SK-N-SH (cell line): Measurements from ENCODE around the gene CYP2S1.

ENCODE experiments used
- CHD2 ChIP-seq: fragments of 150-350 bp; IDR thresholded peaks from 2 replicates; pipeline ENCODE4 v1.6.1; 2018; ENCODE audit warnings: low read length; ENCODE audit not compliant: partially characterized antibody
- EP300 ChIP-seq, 2 experiments: IDR thresholded peaks; 2 replicates each; pipeline versions ENCODE4 v1.4.0 to v1.6.1; 2012; ENCODE audit warnings: borderline replicate concordance in 1 of 2, low read depth in 1 of 2, low read length in 1 of 2
- EZH2phosphoT487 ChIP-seq: fragments of 200-600 bp; sonication (generic); IDR thresholded peaks from 2 replicates; pipeline ENCODE4 v1.6.1; 2017; ENCODE audit warnings: low read depth, mixed run types, mild to moderate bottlenecking, antibody characterized with exemption, moderate library complexity, borderline replicate concordance
- JUND ChIP-seq: IDR thresholded peaks from 2 replicates; pipeline ENCODE4 v1.4.0; 2012
- POLR2AphosphoS5 ChIP-seq: IDR thresholded peaks from 2 replicates; pipeline ENCODE4 v1.6.1; 2012; ENCODE audit warnings: low read depth, low read length
- RAD21 ChIP-seq: IDR thresholded peaks from 2 replicates; pipeline ENCODE4 v1.6.1; 2012; ENCODE audit warnings: mild to moderate bottlenecking, low read length
- RCOR1 ChIP-seq: fragments of 150-350 bp; IDR thresholded peaks from 2 replicates; pipeline ENCODE4 v1.6.1; 2017; ENCODE audit warnings: antibody characterized with exemption, low read length
- TEAD4 ChIP-seq: IDR thresholded peaks from 2 replicates; pipeline ENCODE4 v1.4.0; 2012; ENCODE audit warnings: mild to moderate bottlenecking, borderline replicate concordance; ENCODE audit not compliant: insufficient read depth
- TF ChIP-seq, protein P1 (sequence below): fragments of 200-600 bp; sonication (generic); IDR thresholded peaks from 2 replicates; pipeline ENCODE4 v1.6.1; 2017; ENCODE audit warnings: antibody characterized with exemption, mild to moderate bottlenecking, moderate library complexity
- TF ChIP-seq, protein P2 (sequence below): IDR thresholded peaks from 2 replicates; pipeline ENCODE4 v1.4.0; 2012; ENCODE audit warnings: low read depth
- TF ChIP-seq, protein P3 (sequence below): fragments of 150-350 bp; IDR thresholded peaks from 2 replicates; pipeline ENCODE4 v1.6.1; 2017; ENCODE audit warnings: antibody characterized with exemption, low read length, low read depth, borderline replicate concordance
- TF ChIP-seq, protein P4 (sequence below): IDR thresholded peaks from 2 replicates; pipeline ENCODE4; 2012
- TF ChIP-seq, protein P5 (sequence below): IDR thresholded peaks from 2 replicates; pipeline ENCODE4 v1.4.0; 2012; ENCODE audit warnings: low read depth, borderline replicate concordance

DNA sequence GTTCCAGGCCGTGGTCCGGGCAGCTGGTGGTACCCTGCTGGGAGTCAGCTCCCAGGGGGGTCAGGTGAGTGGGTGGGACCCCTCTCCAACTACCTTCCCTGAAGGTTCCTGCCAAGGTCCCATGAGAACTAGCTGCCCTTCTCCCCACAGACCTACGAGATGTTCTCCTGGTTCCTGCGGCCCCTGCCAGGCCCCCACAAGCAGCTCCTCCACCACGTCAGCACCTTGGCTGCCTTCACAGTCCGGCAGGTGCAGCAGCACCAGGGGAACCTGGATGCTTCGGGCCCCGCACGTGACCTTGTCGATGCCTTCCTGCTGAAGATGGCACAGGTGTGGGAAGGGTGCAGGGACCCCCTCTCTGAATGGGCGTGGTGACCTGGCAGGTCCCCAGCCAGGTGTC, 5.5 kb downstream of the CYP2S1 start:
- TF ChIP-seq, protein P1, sequence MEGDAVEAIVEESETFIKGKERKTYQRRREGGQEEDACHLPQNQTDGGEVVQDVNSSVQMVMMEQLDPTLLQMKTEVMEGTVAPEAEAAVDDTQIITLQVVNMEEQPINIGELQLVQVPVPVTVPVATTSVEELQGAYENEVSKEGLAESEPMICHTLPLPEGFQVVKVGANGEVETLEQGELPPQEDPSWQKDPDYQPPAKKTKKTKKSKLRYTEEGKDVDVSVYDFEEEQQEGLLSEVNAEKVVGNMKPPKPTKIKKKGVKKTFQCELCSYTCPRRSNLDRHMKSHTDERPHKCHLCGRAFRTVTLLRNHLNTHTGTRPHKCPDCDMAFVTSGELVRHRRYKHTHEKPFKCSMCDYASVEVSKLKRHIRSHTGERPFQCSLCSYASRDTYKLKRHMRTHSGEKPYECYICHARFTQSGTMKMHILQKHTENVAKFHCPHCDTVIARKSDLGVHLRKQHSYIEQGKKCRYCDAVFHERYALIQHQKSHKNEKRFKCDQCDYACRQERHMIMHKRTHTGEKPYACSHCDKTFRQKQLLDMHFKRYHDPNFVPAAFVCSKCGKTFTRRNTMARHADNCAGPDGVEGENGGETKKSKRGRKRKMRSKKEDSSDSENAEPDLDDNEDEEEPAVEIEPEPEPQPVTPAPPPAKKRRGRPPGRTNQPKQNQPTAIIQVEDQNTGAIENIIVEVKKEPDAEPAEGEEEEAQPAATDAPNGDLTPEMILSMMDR = no peak
- TF ChIP-seq, protein P2, sequence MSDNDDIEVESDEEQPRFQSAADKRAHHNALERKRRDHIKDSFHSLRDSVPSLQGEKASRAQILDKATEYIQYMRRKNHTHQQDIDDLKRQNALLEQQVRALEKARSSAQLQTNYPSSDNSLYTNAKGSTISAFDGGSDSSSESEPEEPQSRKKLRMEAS = no peak
- TF ChIP-seq CHD2 (no peak), RAD21 (no peak), POLR2AphosphoS5 (no peak), EP300 (IDR thresholded peaks at IDR 0.05; ENCODE audit: borderline replicate concordance in 1 of 2, low read depth in 1 of 2, low read length in 1 of 2) (no peak), JUND (no peak), EZH2phosphoT487 (no peak), RCOR1 (no peak), TEAD4 (no peak)
- TF ChIP-seq, protein P3, sequence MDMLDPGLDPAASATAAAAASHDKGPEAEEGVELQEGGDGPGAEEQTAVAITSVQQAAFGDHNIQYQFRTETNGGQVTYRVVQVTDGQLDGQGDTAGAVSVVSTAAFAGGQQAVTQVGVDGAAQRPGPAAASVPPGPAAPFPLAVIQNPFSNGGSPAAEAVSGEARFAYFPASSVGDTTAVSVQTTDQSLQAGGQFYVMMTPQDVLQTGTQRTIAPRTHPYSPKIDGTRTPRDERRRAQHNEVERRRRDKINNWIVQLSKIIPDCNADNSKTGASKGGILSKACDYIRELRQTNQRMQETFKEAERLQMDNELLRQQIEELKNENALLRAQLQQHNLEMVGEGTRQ = no peak
- TF ChIP-seq, protein P4, sequence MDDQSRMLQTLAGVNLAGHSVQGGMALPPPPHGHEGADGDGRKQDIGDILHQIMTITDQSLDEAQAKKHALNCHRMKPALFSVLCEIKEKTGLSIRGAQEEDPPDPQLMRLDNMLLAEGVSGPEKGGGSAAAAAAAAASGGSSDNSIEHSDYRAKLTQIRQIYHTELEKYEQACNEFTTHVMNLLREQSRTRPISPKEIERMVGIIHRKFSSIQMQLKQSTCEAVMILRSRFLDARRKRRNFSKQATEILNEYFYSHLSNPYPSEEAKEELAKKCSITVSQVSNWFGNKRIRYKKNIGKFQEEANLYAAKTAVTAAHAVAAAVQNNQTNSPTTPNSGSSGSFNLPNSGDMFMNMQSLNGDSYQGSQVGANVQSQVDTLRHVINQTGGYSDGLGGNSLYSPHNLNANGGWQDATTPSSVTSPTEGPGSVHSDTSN = no peak
- TF ChIP-seq, protein P5, sequence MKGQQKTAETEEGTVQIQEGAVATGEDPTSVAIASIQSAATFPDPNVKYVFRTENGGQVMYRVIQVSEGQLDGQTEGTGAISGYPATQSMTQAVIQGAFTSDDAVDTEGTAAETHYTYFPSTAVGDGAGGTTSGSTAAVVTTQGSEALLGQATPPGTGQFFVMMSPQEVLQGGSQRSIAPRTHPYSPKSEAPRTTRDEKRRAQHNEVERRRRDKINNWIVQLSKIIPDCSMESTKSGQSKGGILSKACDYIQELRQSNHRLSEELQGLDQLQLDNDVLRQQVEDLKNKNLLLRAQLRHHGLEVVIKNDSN = no peak
